ENCODE data around the gene EVI5.

EVI5 gene

DNA sequence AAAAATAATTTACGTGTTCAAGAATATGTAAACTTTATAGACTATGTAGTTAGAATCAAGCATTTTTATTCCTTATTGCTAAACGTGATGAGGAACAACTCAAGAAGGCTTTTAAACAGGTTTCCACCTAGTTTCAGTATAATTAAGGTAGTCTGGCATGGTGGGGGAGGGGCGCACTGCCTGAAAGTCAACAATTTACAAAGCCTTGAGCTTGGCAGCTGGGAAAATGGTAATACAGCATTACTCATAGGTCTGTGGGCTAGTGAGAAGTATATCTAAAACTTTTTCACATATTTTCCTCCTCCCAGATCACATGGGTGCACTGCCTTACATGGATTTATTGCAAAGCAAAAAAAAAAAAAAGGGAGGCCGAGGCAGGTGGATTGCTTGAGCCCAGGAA is 75.2 kb downstream of the EVI5 start:
- Histone ChIP-seq H3K4me1 (ENCODE audit: insufficient read depth, low read length) (no peaks in the 10 kb centered on the region; the same call in none of the 2 replicates), H3K9me3 (ENCODE audit: control insufficient read depth, insufficient read depth, low read length) (no peaks in the 10 kb centered on the region), H3K9ac (ENCODE audit: low read depth, low read length) (no peak overlapping the region), H3K36me3 (ENCODE audit: insufficient read depth, low read length) (no peaks in the 10 kb centered on the region)

DNA sequence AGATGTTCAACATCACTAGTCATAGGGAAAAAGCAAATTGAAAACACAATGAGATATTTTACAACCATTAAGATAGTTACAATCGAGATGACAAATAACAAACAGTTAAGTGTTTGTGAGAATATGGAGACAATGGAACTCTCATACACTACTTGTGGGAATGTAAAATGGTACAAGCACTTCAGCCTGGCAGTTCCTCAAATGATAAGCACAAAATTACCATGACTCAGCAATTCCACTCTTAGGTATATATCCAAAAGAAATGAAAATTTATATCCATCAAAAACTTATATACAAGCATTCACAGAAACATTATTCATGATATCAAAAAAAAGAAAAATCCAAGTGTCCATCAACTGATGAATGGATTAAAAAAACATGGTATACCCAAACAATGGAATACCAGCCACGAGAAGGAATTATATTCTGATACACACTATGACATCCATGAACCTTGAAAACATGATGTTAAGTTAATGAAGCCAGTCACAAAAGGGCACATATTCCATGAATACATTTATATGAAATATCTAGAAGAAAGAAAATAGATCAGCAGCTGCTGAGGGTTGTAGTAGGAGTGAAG is 76.4 kb downstream of the EVI5 start:
- H3K9me3 ChIP-seq (ENCODE audit: control insufficient read depth, insufficient read depth, low read length) = no peaks in the 10 kb centered on the region
- no peaks in the 10 kb centered on the region; the same call in none of the 2 replicates for H3K4me1 ChIP-seq (ENCODE audit: insufficient read depth, low read length)
- H3K9ac ChIP-seq (ENCODE audit: low read depth, low read length) = no peak overlapping the region
- H3K36me3 ChIP-seq (ENCODE audit: insufficient read depth, low read length) = no peaks in the 10 kb centered on the region

DNA sequence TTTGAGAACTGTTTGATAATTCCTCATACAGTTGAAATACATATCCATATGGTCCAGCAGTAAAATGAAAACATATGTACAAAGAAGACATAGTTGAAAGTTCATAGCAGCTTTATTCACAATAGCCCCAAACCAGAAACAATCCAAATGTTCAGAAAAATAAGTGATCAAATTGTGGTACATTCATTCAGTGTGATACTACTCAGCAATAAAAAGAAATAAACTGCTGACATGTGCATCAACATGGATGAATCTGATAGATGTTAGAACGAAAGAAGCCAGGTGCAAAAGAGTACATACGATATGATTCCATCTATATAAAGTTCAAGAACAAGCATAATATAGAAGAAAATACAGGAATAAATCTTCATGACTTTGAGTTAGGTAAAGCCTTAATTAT is 77.2 kb downstream of the EVI5 start:
- Histone ChIP-seq H3K4me1 (ENCODE audit: insufficient read depth, low read length) (no peaks in the 10 kb centered on the region; the same call in none of the 2 replicates), H3K9ac (ENCODE audit: low read depth, low read length) (no peak overlapping the region), H3K36me3 (ENCODE audit: insufficient read depth, low read length) (no peaks in the 10 kb centered on the region), H3K9me3 (ENCODE audit: control insufficient read depth, insufficient read depth, low read length) (no peaks in the 10 kb centered on the region)

DNA sequence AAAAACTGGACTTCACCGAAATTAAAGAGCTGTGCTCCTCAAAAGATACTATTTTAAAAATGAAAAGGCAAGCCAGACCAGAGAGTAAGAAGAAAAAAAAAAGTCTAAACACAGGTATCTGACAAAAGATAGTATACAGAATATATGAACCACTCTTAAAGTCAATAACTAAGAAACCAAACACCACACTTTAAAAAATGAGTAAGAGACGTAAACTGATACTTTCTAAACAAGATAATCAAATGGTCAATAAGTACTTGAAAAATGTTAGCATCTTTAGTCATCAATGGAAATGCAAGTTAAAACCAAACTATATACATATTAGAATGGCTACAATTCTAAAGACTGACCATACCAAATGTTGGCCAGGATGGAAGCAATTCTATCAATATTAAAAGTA is 77.6 kb downstream of the EVI5 start:
- Histone ChIP-seq H3K4me1 (ENCODE audit: insufficient read depth, low read length) (no peaks in the 10 kb centered on the region; the same call in none of the 2 replicates), H3K9me3 (ENCODE audit: control insufficient read depth, insufficient read depth, low read length) (no peaks in the 10 kb centered on the region), H3K36me3 (ENCODE audit: insufficient read depth, low read length) (no peaks in the 10 kb centered on the region), H3K9ac (ENCODE audit: low read depth, low read length) (no peak overlapping the region)

DNA sequence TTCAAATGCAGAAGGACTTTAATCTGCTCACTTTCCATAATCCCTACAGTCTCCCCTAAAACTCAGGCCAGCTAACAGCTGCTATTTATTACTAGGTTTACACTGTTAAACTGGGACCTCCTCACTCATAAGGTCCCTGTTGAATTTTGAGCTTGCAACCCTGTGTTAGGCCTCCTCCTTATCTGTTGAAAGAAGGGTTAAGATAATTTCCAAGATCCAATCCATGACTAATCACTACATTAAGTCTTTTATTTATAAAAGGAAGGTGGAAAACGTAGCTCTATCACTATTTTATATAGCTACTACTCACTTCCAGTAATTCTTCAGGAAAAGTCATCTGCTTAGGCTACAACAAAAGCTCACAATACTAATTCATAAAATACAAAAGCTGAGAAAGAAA is 79.5 kb downstream of the EVI5 start:
- Histone ChIP-seq H3K9me3 (ENCODE audit: control insufficient read depth, insufficient read depth, low read length) (no peaks in the 10 kb centered on the region), H3K36me3 (ENCODE audit: insufficient read depth, low read length) (no peaks in the 10 kb centered on the region), H3K4me1 (ENCODE audit: insufficient read depth, low read length) (no peaks in the 10 kb centered on the region; the same call in none of the 2 replicates), H3K9ac (ENCODE audit: low read depth, low read length) (no peak overlapping the region)

DNA sequence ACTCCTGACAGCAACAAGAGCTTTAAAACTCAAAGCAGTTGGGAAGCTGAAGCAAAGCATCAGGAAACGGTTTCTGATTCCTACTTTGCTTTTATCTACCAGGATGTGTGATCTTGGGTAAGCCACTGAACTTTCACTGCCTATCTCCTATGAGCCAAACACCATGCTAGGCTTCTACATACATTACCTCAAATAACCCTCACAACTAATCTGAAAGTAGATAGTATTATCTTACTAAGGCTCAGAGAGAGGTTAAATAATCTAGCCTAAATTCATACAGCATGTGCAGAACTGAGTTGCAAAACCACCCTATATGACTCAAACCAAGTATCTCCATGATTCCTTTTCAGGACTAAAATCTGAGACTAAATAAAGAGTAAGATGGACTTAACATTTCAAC is 83.8 kb downstream of the EVI5 start:
- H3K9me3 ChIP-seq (ENCODE audit: control insufficient read depth, insufficient read depth, low read length) = no peaks in the 10 kb centered on the region
- no peaks in the 10 kb centered on the region for H3K4me1 ChIP-seq (ENCODE audit: insufficient read depth, low read length)
- no peaks in the 10 kb centered on the region for H3K36me3 ChIP-seq (ENCODE audit: insufficient read depth, low read length)
- H3K9ac ChIP-seq (ENCODE audit: low read depth, low read length) = no peak overlapping the region

DNA sequence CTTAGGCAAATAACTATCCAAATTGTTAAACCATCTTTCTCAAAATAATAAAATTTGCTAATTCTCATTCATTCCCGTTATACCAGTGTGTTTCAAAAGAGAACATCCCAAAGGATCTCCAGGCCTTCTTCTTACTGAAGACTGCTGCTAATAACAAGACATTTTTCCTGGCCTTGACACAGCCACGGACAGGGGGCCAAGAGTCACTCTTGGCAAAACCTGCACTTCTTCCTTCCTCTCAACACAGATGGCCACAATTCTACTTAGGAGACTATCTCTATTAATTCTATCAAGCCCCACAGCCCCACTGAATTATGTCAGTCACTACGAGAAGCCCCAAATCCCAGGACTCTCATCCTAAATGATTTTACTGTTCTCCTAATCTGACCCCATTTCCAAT is 86.0 kb downstream of the EVI5 start:
- no peaks in the 10 kb centered on the region for H3K4me1 ChIP-seq (ENCODE audit: insufficient read depth, low read length)
- H3K9me3 ChIP-seq (ENCODE audit: control insufficient read depth, insufficient read depth, low read length) = no peaks in the 10 kb centered on the region
- no peaks in the 10 kb centered on the region; the same call in 1 of the 2 replicates for H3K36me3 ChIP-seq (ENCODE audit: insufficient read depth, low read length)
- H3K9ac ChIP-seq (ENCODE audit: low read depth, low read length) = no peak overlapping the region

DNA sequence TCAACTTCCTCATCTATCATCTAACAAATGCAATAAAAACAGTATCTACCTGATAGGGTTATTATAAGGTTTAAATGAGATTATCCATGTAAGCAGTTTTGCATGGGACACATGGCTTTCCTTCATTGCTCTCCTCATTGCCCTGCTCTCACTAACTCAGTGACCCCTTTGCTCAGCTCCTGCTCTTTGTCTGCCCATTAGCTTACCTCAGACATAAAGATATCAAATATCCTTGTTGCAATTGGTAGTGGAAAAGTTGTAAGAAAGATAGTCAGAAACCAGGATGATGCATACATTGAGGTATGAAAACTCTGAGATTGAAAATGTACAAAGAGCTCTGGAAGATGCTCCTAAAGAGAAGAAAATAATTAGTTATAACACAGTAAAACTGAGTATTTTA is 89.8 kb downstream of the EVI5 start:
- Histone ChIP-seq H3K9ac (ENCODE audit: low read depth, low read length) (no peak overlapping the region), H3K9me3 (ENCODE audit: control insufficient read depth, insufficient read depth, low read length) (no peaks in the 10 kb centered on the region), H3K4me1 (ENCODE audit: insufficient read depth, low read length) (no peaks in the 10 kb centered on the region), H3K36me3 (ENCODE audit: insufficient read depth, low read length) (no peaks in the 10 kb centered on the region; the same call in 1 of the 2 replicates)

DNA sequence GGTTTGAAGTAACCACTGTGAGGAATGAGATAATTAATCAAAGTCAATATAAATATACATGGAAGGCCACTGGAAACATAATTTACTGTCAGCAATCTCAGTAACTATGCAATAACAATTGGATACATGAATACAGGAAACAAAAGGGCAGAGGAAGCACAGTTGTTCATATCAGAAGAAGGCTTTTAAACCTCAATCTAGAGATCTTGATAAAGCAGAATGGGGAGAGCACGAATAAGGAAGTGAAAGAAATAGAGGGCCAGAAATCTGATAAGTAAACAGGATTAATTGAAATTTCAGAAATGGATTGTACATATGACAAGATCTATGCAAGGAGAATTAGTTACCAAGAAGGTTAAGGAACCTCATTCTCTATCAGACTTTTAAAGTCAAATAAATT is 93.0 kb downstream of the EVI5 start:
- H3K9ac ChIP-seq (ENCODE audit: low read depth, low read length) = no peak overlapping the region
- H3K36me3 ChIP-seq (ENCODE audit: insufficient read depth, low read length) = no peaks in the 10 kb centered on the region; the same call in 1 of the 2 replicates
- H3K9me3 ChIP-seq (ENCODE audit: control insufficient read depth, insufficient read depth, low read length) = no peaks in the 10 kb centered on the region; the same call in 1 of the 2 replicates
- H3K4me1 ChIP-seq (ENCODE audit: insufficient read depth, low read length) = no peaks in the 10 kb centered on the region

DNA sequence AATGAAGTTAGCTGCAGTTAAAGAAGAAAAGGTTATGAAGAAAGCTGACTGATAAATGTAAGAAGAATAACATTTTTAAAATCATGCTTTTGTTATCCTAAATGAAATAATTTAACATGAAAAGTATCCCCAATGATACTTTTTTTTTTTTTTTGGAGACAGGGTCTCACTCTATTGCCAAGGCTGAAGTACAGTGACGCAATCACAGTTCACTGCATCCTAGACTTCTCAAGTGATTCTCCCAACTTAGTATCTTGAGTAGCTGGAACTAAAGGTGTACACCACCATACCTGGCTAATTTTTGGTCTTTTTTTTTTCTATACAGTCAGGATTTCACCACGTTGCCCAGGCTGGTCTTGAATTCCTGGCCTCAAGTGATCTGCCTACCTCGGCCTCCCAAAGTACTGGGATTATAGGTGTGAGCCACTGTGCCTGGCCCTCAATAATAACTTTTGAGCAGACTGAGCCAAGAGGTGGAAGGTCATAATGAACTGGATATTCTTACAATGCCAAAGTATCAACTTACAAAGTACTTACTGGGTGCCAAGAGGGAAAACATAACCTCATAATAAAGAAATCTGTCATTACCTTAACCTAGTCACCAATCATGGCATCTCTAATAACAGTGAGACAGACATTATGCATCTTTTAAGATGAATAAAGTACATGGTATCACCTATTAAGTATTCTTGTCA is 94.5 kb downstream of the EVI5 start:
- Histone ChIP-seq H3K9ac (ENCODE audit: low read depth, low read length) (no peak overlapping the region), H3K36me3 (ENCODE audit: insufficient read depth, low read length) (no peaks in the 10 kb centered on the region; the same call in 1 of the 2 replicates), H3K4me1 (ENCODE audit: insufficient read depth, low read length) (no peaks in the 10 kb centered on the region)

DNA sequence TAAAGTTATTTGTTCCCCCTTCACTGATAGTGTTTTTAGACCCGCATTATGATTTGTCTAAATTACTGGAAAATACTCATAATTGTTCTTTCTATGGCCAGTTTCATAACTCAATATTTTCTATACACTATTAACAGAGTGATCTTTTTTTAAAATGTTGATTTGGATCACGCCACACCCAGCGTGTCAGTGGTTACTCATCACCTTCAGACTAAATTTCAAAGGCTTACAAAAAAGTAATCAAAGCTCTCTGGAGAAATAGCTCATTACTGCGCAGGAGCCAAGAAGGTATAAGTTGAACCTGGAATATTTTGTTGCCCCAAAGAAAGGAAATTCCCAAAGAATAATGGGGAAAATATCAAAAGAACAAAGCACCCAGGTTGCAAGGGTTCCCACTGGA is 104.9 kb downstream of the EVI5 start:
- H3K4me1 ChIP-seq (ENCODE audit: insufficient read depth, low read length) = no peaks in the 10 kb centered on the region
- no peaks in the 10 kb centered on the region for H3K9me3 ChIP-seq (ENCODE audit: control insufficient read depth, insufficient read depth, low read length)
- H3K9ac ChIP-seq (ENCODE audit: low read depth, low read length) = no peak overlapping the region
- H3K36me3 ChIP-seq (ENCODE audit: insufficient read depth, low read length) = no peaks in the 10 kb centered on the region

More for the DNA sequence above, 94.5 kb downstream of the EVI5 start:
- H3K9me3 ChIP-seq (ENCODE audit: control insufficient read depth, insufficient read depth, low read length) = no peaks in the 10 kb centered on the region; the same call in 1 of the 2 replicates

DNA sequence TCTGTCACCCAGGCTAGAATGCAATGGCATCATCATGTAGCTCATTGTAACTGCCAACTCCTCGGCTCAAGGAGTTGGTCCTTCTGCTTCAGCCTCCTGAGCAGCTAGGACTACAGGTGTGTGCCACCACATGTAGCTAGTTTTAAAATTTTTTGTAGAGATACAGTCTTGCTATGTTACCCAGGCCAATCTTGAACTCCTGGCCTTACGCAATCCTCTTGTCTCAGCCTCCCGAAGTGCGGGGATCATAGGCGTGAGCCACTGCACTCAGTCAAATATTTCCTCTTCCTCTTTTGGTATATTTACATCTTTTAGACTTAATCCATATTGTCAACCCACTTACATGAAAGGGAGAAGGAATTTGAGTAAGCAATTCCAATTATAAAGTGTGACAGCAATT is 121.1 kb downstream of the EVI5 start:
- Histone ChIP-seq H3K9ac (ENCODE audit: low read depth, low read length) (no peak overlapping the region), H3K36me3 (ENCODE audit: insufficient read depth, low read length) (no peaks in the 10 kb centered on the region), H3K4me1 (ENCODE audit: insufficient read depth, low read length) (no peaks in the 10 kb centered on the region), H3K9me3 (ENCODE audit: control insufficient read depth, insufficient read depth, low read length) (no peaks in the 10 kb centered on the region)

DNA sequence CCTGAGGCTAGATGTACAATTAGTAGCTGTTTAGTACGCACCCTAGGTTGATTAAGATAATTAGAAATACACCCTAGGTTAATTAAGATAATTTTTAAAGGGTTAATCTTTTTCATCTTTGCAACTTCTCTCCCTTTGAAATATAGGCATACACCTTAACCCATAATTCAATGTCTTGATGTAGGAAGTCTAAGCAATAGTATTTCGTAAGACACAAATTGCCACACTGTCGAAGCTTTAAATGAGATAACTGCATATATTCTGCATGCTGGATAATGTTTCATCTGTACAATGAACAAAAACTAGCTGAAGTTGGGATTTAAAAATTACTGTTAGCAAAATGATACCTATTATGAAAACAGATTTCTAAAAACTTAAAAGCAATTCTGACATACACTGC is 122.9 kb downstream of the EVI5 start:
- Histone ChIP-seq H3K9me3 (ENCODE audit: control insufficient read depth, insufficient read depth, low read length) (no peaks in the 10 kb centered on the region), H3K36me3 (ENCODE audit: insufficient read depth, low read length) (no peaks in the 10 kb centered on the region), H3K4me1 (ENCODE audit: insufficient read depth, low read length) (no peaks in the 10 kb centered on the region)

DNA sequence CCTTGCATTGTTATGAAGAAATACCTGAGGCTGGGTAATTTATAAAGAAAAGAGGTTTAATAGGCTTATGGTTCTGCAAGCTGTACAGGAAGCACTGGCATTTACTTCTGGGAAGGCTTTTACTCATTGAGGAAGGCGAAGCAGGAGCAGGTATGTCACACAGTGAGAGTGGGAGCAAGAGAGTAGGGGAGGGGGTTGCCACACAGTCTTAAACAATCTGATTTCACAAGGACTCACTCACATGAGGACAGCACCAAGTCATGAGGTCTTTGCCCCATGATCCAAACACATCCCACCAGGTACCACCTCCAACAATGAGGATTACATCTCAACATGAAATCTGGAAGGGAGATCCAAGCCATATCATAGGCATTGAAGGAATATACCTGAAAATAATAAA is 127.2 kb downstream of the EVI5 start:
- Histone ChIP-seq H3K9me3 (ENCODE audit: control insufficient read depth, insufficient read depth, low read length) (peaks cover 4% of the 10 kb centered on the region; the same call in 1 of the 2 replicates), H3K9ac (ENCODE audit: low read depth, low read length) (no peak overlapping the region), H3K4me1 (ENCODE audit: insufficient read depth, low read length) (no peaks in the 10 kb centered on the region), H3K36me3 (ENCODE audit: insufficient read depth, low read length) (no peaks in the 10 kb centered on the region)

More for the DNA sequence above, 122.9 kb downstream of the EVI5 start:
- H3K9ac ChIP-seq (ENCODE audit: low read depth, low read length) = no peak overlapping the region

DNA sequence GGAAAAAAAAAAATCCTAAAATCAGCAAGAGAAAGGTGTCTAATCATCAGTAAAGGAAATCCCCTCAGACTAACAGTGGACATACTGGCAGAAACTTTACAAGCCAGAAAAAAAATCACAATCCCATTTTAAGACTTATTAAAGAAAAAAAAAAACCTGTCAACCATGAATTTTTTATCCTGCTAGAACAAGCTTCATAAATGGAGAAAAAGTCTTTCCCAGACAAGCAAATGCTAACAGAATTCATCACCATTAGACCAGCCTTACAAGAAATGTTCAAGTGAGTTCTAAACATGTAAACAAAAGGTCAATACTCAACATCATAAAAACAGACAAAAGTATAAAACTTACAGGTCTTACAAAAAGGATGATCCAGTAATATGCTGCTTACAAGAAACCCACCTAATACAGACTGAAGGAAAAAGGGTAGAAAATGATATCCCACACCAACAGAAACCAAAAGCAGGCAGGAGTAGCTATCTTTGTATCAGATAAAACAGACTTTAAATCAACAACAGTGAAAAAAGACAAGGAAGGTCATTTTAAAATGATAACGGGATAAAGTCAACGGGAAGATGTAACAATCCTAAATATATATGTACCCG is 129.6 kb downstream of the EVI5 start:
- no peaks in the 10 kb centered on the region for H3K36me3 ChIP-seq (ENCODE audit: insufficient read depth, low read length)
- no peak overlapping the region for H3K9ac ChIP-seq (ENCODE audit: low read depth, low read length)
- H3K4me1 ChIP-seq (ENCODE audit: insufficient read depth, low read length) = no peaks in the 10 kb centered on the region
- peaks cover 4% of the 10 kb centered on the region; the same call in 1 of the 2 replicates for H3K9me3 ChIP-seq (ENCODE audit: control insufficient read depth, insufficient read depth, low read length)
